HepG2 (cell line): Measurements from ENCODE around the gene P3H3. TPM values are rescaled to one million over a fixed set of nuclear protein-coding genes. Genes with fewer than 3 reads are reported as not detected.
A peak's percentile ranks its signal among the peaks of the same experiment; 100 is the strongest.

Experiments
- E2F5 ChIP-seq: sonication (generic); formaldehyde crosslinking; conservative IDR thresholded peaks from 2 replicates; pipeline ENCODE4 v1.4.0; 2020; ENCODE audit warnings: missing genetic modification reagents
- HBP1 ChIP-seq: IDR thresholded peaks from 2 replicates; pipeline ENCODE4 v1.6.1; 2016; ENCODE audit warnings: low read depth, control low read depth
- HIC2 ChIP-seq: sonication (generic); formaldehyde crosslinking; IDR thresholded peaks from 2 replicates; pipeline ENCODE4 v1.9.0; 2022; ENCODE audit warnings: low read depth, missing genetic modification reagents
- NFAT5 ChIP-seq: sonication (generic); formaldehyde crosslinking; IDR thresholded peaks from 2 replicates; pipeline ENCODE4 v1.4.0; 2020; ENCODE audit warnings: missing genetic modification reagents
- NFE2 ChIP-seq: sonication (generic); formaldehyde crosslinking; IDR thresholded peaks from 2 replicates; pipeline ENCODE4 v1.4.0; 2020; ENCODE audit warnings: missing genetic modification reagents
- PHF20 ChIP-seq: sonication (generic); formaldehyde crosslinking; IDR thresholded peaks from 2 replicates; pipeline ENCODE4 v1.5.0; 2020; ENCODE audit warnings: mild to moderate bottlenecking, missing genetic modification reagents
- ZFP90 ChIP-seq: sonication (generic); formaldehyde crosslinking; IDR thresholded peaks from 2 replicates; pipeline ENCODE4 v1.8.0; 2022; ENCODE audit warnings: missing genetic modification reagents, mild to moderate bottlenecking, inconsistent platforms, borderline replicate concordance
- ZFP91 ChIP-seq: sonication (generic); formaldehyde crosslinking; IDR thresholded peaks from 2 replicates; pipeline ENCODE4 v1.9.0; 2022; ENCODE audit warnings: missing genetic modification reagents, mild to moderate bottlenecking, borderline replicate concordance
- ZNF430 ChIP-seq: sonication (generic); formaldehyde crosslinking; IDR thresholded peaks from 2 replicates; pipeline ENCODE4 v1.9.0; 2021; ENCODE audit warnings: mild to moderate bottlenecking, missing genetic modification reagents
- ZNF557 ChIP-seq: sonication (generic); formaldehyde crosslinking; IDR thresholded peaks from 2 replicates; pipeline ENCODE4 v1.4.0; 2020; ENCODE audit warnings: missing genetic modification reagents
- ZNF567 ChIP-seq: sonication (generic); formaldehyde crosslinking; IDR thresholded peaks from 2 replicates; pipeline ENCODE4 v1.8.1; 2023; ENCODE audit warnings: mild to moderate bottlenecking, missing genetic modification reagents, borderline replicate concordance
- ZNF614 ChIP-seq: IDR thresholded peaks from 2 replicates; pipeline ENCODE4 v1.6.1; 2018; ENCODE audit warnings: missing biosample characterization, missing genetic modification reagents, inconsistent platforms, borderline replicate concordance
- ZNF737 ChIP-seq: sonication (generic); formaldehyde crosslinking; IDR thresholded peaks from 2 replicates; pipeline ENCODE4 v1.5.0; 2020; ENCODE audit warnings: missing genetic modification reagents, mild to moderate bottlenecking, borderline replicate concordance
- ZNF770 ChIP-seq: sonication (generic); formaldehyde crosslinking; IDR thresholded peaks from 2 replicates; pipeline ENCODE4 v1.5.0; 2020; ENCODE audit warnings: mild to moderate bottlenecking, missing genetic modification reagents
- polyA plus RNA-seq, 8 experiments: library from polyadenylated mRNA; depleted of rRNA in 3 of 8; stranded (reverse) in 7 of 8; unstranded in 1 of 8; fragments of >200 nt; fragmentation: Illumina TruSeq in 4 of 8; extraction: Trizol in 4 of 8; gene quantifications; 2 replicates each; pipeline versions ENCODE4 v1.2.1 to v1.2.3, GENCODE V29; 2011 to 2016; ENCODE audit warnings: low read depth in 4 of 8, missing spikeins in 1 of 8, mixed read lengths in 1 of 8; ENCODE audit not compliant: insufficient read depth in 1 of 8
- total RNA-seq, 5 experiments: library from RNA; depleted of rRNA; stranded (reverse); fragments of >200 nt; fragmentation: Illumina TruSeq; extraction: Trizol; gene quantifications; 2 replicates each; pipeline ENCODE4 v1.2.3, GENCODE V29; 2016; ENCODE audit warnings: low read depth in 1 of 5

The P3H3 gene
- total and polyA plus RNA-seq, 2 of the 13 experiments (the other 11 are each of a cell fraction or from before 2014, with no cell fraction given), result 20.1 to 20.5 TPM

GRCh38 chr12:6825398-6826124 is 2.6 kb upstream of the P3H3 start (continued):
- TF ChIP-seq ZNF770 (CRISPR knock-in tag) (no peak), ZNF567 (CRISPR knock-in tag) (no peak), ZNF557 (CRISPR knock-in tag) (no peak), NFE2 (CRISPR knock-in tag) (no peak), E2F5 (no peak), PHF20 (CRISPR knock-in tag) (peak; percentile 53; the same call in 1 of the 2 replicates), NFAT5 (CRISPR knock-in tag) (peak; percentile 52; the same call in 1 of the 2 replicates), ZNF430 (CRISPR knock-in tag) (no peak), ZNF737 (CRISPR knock-in tag) (no peak), ZNF614 (no peak), HBP1 (CRISPR knock-in tag) (no peak), HIC2 (CRISPR knock-in tag) (no peak), ZFP91 (CRISPR knock-in tag) (peak; percentile 30; the same call in 1 of the 2 replicates), ZFP90 (CRISPR knock-in tag) (peak; percentile 66; the same call in 1 of the 2 replicates)
